ENCODE results near the gene SH3GL1. TPM values are rescaled to one million over a fixed set of nuclear protein-coding genes. Genes with fewer than 3 reads are reported as not detected.
A peak's percentile ranks its signal among the peaks of the same experiment; 100 is the strongest.

Gene SH3GL1
- total and polyA plus RNA-seq, 9 of the 15 experiments (the other 6 are each of a cell fraction or from before 2014, with no cell fraction given): 1.7 to 75.3 (median 25.7) TPM

DNA sequence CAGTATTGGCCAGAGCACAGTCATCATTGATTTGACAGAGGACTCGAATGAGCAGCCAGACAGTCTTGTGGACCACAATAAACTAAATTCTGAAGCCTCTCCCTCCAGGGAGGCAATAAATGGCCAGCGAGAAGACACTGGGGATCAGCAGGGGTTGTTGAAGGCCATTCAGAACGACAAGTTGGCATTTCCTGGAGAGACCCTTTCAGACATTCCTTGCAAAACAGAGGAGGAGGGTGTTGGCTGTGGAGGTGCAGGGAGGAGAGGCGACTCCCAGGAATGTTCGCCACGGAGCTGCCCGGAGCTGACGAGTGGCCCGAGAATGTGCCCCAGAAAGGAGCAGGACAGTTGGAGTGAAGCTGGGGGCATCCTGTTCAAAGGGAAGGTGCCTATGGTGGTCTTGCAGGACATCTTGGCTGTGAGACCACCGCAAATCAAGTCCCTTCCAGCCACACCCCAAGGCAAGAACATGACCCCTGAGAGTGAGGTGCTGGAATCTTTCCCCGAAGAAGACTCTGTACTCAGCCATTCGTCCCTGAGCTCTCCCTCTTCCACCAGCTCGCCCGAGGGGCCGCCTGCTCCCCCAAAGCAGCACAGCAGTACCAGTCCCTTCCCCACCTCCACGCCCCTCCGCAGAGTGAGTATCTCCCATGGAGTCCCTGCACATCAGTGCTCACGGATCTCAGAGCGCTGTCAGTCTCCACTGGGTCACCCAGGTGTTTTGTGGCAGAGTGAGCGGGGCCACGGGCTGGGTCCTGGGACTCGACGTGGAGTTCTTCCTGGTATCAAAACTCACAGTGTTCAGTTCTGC lies 9.0 kb upstream of the SH3GL1 start:
- TSS peak; percentile 28 for BruUV-seq (replicated peaks)
- CTCF ChIA-PET (ENCODE audit: low intra/inter-chr PET ratio): no interaction called here

More for the DNA sequence above, 9.0 kb upstream of the SH3GL1 start:
- TF ChIP-seq POLR2G (IDR thresholded peaks at IDR 0.05; ENCODE audit: low read depth, low read length): peak; percentile 40
- no peak for TF ChIP-seq SP2 (IDR thresholded peaks at IDR 0.05; ENCODE audit: extremely low read depth, low read depth, low read length, poor library complexity, severe bottlenecking)
- TF ChIP-seq, protein P1, sequence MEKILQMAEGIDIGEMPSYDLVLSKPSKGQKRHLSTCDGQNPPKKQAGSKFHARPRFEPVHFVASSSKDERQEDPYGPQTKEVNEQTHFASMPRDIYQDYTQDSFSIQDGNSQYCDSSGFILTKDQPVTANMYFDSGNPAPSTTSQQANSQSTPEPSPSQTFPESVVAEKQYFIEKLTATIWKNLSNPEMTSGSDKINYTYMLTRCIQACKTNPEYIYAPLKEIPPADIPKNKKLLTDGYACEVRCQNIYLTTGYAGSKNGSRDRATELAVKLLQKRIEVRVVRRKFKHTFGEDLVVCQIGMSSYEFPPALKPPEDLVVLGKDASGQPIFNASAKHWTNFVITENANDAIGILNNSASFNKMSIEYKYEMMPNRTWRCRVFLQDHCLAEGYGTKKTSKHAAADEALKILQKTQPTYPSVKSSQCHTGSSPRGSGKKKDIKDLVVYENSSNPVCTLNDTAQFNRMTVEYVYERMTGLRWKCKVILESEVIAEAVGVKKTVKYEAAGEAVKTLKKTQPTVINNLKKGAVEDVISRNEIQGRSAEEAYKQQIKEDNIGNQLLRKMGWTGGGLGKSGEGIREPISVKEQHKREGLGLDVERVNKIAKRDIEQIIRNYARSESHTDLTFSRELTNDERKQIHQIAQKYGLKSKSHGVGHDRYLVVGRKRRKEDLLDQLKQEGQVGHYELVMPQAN (IDR thresholded peaks at IDR 0.05; ENCODE audit: borderline replicate concordance): no peak
- TF ChIP-seq RBFOX2 (IDR thresholded peaks at IDR 0.05; ENCODE audit: low read depth, low read length): peak; percentile 51; the same call in 1 of the 2 replicates
- TF ChIP-seq SIX5 (IDR thresholded peaks at IDR 0.05; ENCODE audit: borderline replicate concordance in 1 of 2, insufficient read depth in 1 of 2, low read depth in 1 of 2, low read length in 2 of 2): no peak
- no peak for FAIRE-seq
- Histone ChIP-seq H4K20me1 (replicated peaks; ENCODE audit: control insufficient read depth, insufficient read depth, low read length) (peaks cover 29% of the 10 kb centered on the region), H3K9me3 (replicated peaks; ENCODE audit: control insufficient read depth, insufficient read depth, low read depth, low read length) (no peaks in the 10 kb centered on the region), H3K36me3 (ENCODE audit: control insufficient read depth, insufficient read depth, low read length) (peaks cover 92% of the 10 kb centered on the region), H2AFZ (ENCODE audit: low read depth, low read length) (no peak overlapping the region), H3K9ac (ENCODE audit: insufficient read depth in 1 of 2, low read depth in 2 of 2, low read length in 2 of 2) (0 out of 4 replicates have a peak overlapping the region, but pooled peaks of 1 of the 2 experiments have one; percentile 48), H3K27ac (ENCODE audit: extremely low read depth, low read depth, low read length) (no peak overlapping the region), H3K79me2 (ENCODE audit: control insufficient read depth, insufficient read depth, low read length) (peaks cover 94% of the 10 kb centered on the region), H3K4me2 (ENCODE audit: insufficient read depth, low read length) (no peak overlapping the region), H3K9me1 (ENCODE audit: control insufficient read depth, insufficient read depth, low read length) (no peaks in the 10 kb centered on the region), H3K4me3 (no peak overlapping the region), H3K4me1 (replicated peaks in 1 of 2; ENCODE audit: control insufficient read depth in 2 of 2, insufficient read depth in 2 of 2, low read length in 2 of 2) (peaks cover 0 to 11% of the 10 kb centered on the region in 2 experiments; a peak in 2 of 5 replicates), H3K27me3 (ENCODE audit: control insufficient read depth in 2 of 2, insufficient read depth in 2 of 2, low read length in 2 of 2) (no peaks in the 10 kb centered on the region)
- intact Hi-C loops (cut with micrococcal nuclease): no loop called here
- in situ Hi-C loops (cut with MboI): no loop called here
- no peak for DNase-seq (ENCODE audit: extremely low read depth in 1 of 4, low spot score in 3 of 4)
- no peak for ATAC-seq
- POLR2A ChIA-PET: interaction anchor here (0.6 to 1.5 kb wide), 3 partner anchors 10 to 375 kb away, joined by 3 to 6 read pairs (median 6); no protein-coding TSS in a partner anchor
- 94% methylated on average over 23 of the region's 23 CpGs for WGBS (ENCODE audit: insufficient coverage, low coverage, missing lambda C conversion rate)

Data from K562 (cell line).